Lung (tissue), 12 donors: Measurements from ENCODE around the gene FAM110D. TPM values are rescaled to one million over a fixed set of nuclear protein-coding genes. Genes with fewer than 3 reads are reported as not detected.

Experiments used
- ATAC-seq: fragments of 200-7000 bp; cut with Tn5 transposase; one replicate; pipeline ENCODE4 v1.9.1; 2020; ENCODE audit warnings: moderate number of reproducible peaks; ENCODE audit not compliant: insufficient read depth, low FRiP score
- DNase-seq, 3 donors: peaks; one replicate each; pipeline ENCODE4 v3.0.0-alpha.2; 2013 to 2017
- H3K27ac ChIP-seq, 2 donors: one replicate each; pipeline ENCODE4 v1.5.1; 2013; ENCODE audit warnings: mild to moderate bottlenecking in 2 of 2, moderate library complexity in 2 of 2, control low read depth in 1 of 2, inconsistent platforms in 1 of 2, low read depth in 1 of 2, low read length in 1 of 2
- H3K27me3 ChIP-seq, 3 donors: one replicate each; pipeline ENCODE4 v1.5.1; 2013; ENCODE audit warnings: low read length in 2 of 3; ENCODE audit not compliant: control insufficient read depth in 3 of 3, insufficient read depth in 3 of 3
- H3K36me3 ChIP-seq, 4 donors: one replicate each; pipeline ENCODE4 v1.5.1; 2013; ENCODE audit warnings: low read length in 4 of 4, mild to moderate bottlenecking in 1 of 4, moderate library complexity in 1 of 4; ENCODE audit not compliant: control insufficient read depth in 4 of 4, insufficient read depth in 4 of 4
- H3K4me1 ChIP-seq, 5 donors: one replicate each; pipeline ENCODE4 v1.5.1; 2013; ENCODE audit warnings: low read length in 5 of 5, mild to moderate bottlenecking in 2 of 5, moderate library complexity in 1 of 5; ENCODE audit not compliant: control insufficient read depth in 5 of 5, insufficient read depth in 5 of 5
- H3K4me3 ChIP-seq: one replicate; pipeline ENCODE4 v1.5.1; 2013; ENCODE audit warnings: mild to moderate bottlenecking, control low read depth, moderate library complexity
- H3K9ac ChIP-seq, 2 donors: one replicate each; pipeline ENCODE4 v1.5.1; 2013; ENCODE audit warnings: low read length in 2 of 2, control low read depth in 1 of 2; ENCODE audit not compliant: insufficient read depth in 1 of 2
- H3K9me3 ChIP-seq, 4 donors: one replicate each; pipeline ENCODE4 v1.5.1; 2013; ENCODE audit warnings: low read length in 3 of 4, mild to moderate bottlenecking in 1 of 4, moderate library complexity in 1 of 4; ENCODE audit not compliant: control insufficient read depth in 4 of 4, insufficient read depth in 3 of 4
- WGBS, 2 donors: extraction: QIAGEN DNeasy Blood & Tissue Kit; methylation state at CpG; one replicate each; pipeline ENCODE4 v1.1.7; 2013; 5-methylcytosine and 5-hydroxymethylcytosine counted together
- polyA plus RNA-seq, 2 donors: library from polyadenylated mRNA; stranded (reverse); fragments of 200-250 nt; gene quantifications; one replicate each; pipeline ENCODE4 v1.2.1, GENCODE V29; 2013
- total RNA-seq, 2 donors: library from RNA; depleted of rRNA in 1 of 2; stranded (reverse); fragments of >200 nt in 1 of 2; gene quantifications; one replicate each; pipeline ENCODE4 v1.2.1, GENCODE V29; 2014 to 2021
- TF ChIP-seq, protein P1 (sequence below): IDR thresholded peaks from 2 replicates; pipeline ENCODE4 v1.5.1; 2012; ENCODE audit warnings: mild to moderate bottlenecking; ENCODE audit errors: control extremely low read depth, extremely low read depth
- donor health status: control.
- donor health status: control.
- donor health status: Bipolar disorder and iron deficiency.
- donor health status: healthy.
- donor health status: DM: yes; HTN: yes; CAD: no.

Gene FAM110D
- total and polyA plus RNA-seq, 4 donors = 1.1 to 3.4 (median 3.1) TPM

- H3K9me3 ChIP-seq = no peaks in the 10 kb centered on the region
- H3K27ac ChIP-seq = no peak within 1 kb of the TSS
- H3K36me3 ChIP-seq = peaks cover 0 to 3% (median 0%) of the 10 kb centered on the region in 4 donors
- H3K4me3 ChIP-seq = peak within 1 kb of the TSS; percentile 76
- H3K27me3 ChIP-seq = no peaks in the 10 kb centered on the region
- ATAC-seq = no peak
- WGBS, 2 donors = 95 to 96% methylated on average over 34 of the region's 34 CpGs
- TF ChIP-seq, protein P1, sequence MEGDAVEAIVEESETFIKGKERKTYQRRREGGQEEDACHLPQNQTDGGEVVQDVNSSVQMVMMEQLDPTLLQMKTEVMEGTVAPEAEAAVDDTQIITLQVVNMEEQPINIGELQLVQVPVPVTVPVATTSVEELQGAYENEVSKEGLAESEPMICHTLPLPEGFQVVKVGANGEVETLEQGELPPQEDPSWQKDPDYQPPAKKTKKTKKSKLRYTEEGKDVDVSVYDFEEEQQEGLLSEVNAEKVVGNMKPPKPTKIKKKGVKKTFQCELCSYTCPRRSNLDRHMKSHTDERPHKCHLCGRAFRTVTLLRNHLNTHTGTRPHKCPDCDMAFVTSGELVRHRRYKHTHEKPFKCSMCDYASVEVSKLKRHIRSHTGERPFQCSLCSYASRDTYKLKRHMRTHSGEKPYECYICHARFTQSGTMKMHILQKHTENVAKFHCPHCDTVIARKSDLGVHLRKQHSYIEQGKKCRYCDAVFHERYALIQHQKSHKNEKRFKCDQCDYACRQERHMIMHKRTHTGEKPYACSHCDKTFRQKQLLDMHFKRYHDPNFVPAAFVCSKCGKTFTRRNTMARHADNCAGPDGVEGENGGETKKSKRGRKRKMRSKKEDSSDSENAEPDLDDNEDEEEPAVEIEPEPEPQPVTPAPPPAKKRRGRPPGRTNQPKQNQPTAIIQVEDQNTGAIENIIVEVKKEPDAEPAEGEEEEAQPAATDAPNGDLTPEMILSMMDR = no peak
- no peak within 1 kb of the TSS for H3K9ac ChIP-seq
- DNase-seq = no peak
- peaks cover 0 to 7% (median 0%) of the 10 kb centered on the region in 5 donors for H3K4me1 ChIP-seq
These were observed 12.5 kb downstream of the FAM110D start, which contains the start of gene ZNF593OS for GRCh38 chr1:26171084-26172072. ZNF593OS (minus strand) TSS chr1:26171832; CDS start chr1:26171661, 171 bp downstream.

- Histone ChIP-seq H3K4me1 (peaks cover 0 to 5% (median 0%) of the 10 kb centered on the region in 5 donors), H3K4me3 (no peak overlapping the region), H3K27ac (no peak overlapping the region), H3K36me3 (peaks cover 0 to 3% (median under 1%) of the 10 kb centered on the region in 4 donors), H3K9ac (no peak overlapping the region), H3K9me3 (no peaks in the 10 kb centered on the region), H3K27me3 (no peaks in the 10 kb centered on the region)
- 91 to 95% methylated on average over 8 of the region's 8 CpGs for WGBS, 2 donors
- TF ChIP-seq, protein P1 = no peak
- DNase-seq (no peak), ATAC-seq (no peak)
These were observed 16.5 kb downstream of the FAM110D start for GRCh38 chr1:26175346-26175745.

- TF ChIP-seq, protein P1 = no peak
- H3K4me1 ChIP-seq = no peaks in the 10 kb centered on the region
- H3K36me3 ChIP-seq = peaks cover 0 to 7% (median 0%) of the 10 kb centered on the region in 4 donors
- H3K4me3 ChIP-seq = peak within 1 kb of the TSS; percentile 24
- WGBS, 2 donors = 27 to 48% methylated on average over 21 of the region's 21 CpGs
- no peaks in the 10 kb centered on the region for H3K27me3 ChIP-seq
- DNase-seq (peak; percentile 53 to 80 (median 73)), ATAC-seq (peak; percentile 86)
- peak within 1 kb of the TSS in 1 of 2 donors; percentile 74 for H3K27ac ChIP-seq
- peak within 1 kb of the TSS in 1 of 2 donors; percentile 37 for H3K9ac ChIP-seq
- H3K9me3 ChIP-seq = no peaks in the 10 kb centered on the region
These were observed 18.4 kb downstream of the FAM110D start, which contains the start of gene CNKSR1 for GRCh38 chr1:26177182-26177684. CNKSR1 (plus strand) TSS chr1:26177491; CDS start chr1:26177548, 57 bp downstream.
